Measurements from ENCODE around the gene AIG1. TPM values are rescaled to one million over a fixed set of nuclear protein-coding genes. Genes with fewer than 3 reads are reported as not detected.

AIG1 gene
- total and polyA plus RNA-seq, 2 of the 13 experiments (the other 11 are each of a cell fraction or from before 2014, with no cell fraction given): 115 to 197 TPM

DNA sequence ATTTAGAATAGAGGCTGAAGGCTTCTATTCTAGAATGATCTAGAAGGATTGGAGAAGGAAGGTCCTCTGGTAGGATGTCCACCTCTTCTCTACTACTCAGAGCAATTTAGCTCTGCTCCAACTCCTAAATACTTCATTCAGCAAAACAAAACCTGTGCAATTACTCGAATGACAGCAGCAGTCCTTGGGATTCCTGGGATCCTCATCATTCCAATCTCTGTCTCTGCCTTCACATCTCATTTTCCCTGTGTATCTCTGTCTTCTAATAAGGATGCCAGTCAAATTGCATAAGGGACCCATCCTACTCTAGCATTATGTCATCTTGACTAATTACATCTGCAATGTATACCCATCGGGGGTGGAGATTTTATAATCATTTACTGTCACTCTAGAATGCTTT, 5.5 kb upstream of the AIG1 start:
- Histone ChIP-seq H4K20me1 (ENCODE audit: insufficient read depth, low read length) (no peaks in the 10 kb centered on the region), H3K4me1 (ENCODE audit: insufficient read depth, low read length) (peaks cover 17% of the 10 kb centered on the region), H3K9ac (ENCODE audit: insufficient read depth, low read depth, low read length) (no peak overlapping the region), H3K27me3 (ENCODE audit: control insufficient read depth in 1 of 2, insufficient read depth in 2 of 2, low read length in 2 of 2) (no peaks in the 10 kb centered on the region), H3K36me3 (replicated peaks in 1 of 2; ENCODE audit: control insufficient read depth in 1 of 2, insufficient read depth in 2 of 2, low read length in 2 of 2) (peaks cover 1 to 10% of the 10 kb centered on the region in 2 experiments; a peak in 2 of 5 replicates), H3K4me2 (ENCODE audit: low read depth, low read length) (no peak overlapping the region), H3K4me3 (replicated peaks in 1 of 3; ENCODE audit: insufficient read depth in 1 of 3, low read depth in 2 of 3, low read length in 3 of 3) (no peak overlapping the region), H2AFZ (ENCODE audit: low read length) (no peak overlapping the region), H3K79me2 (ENCODE audit: insufficient read depth, low read length) (peaks cover 8% of the 10 kb centered on the region), H3K9me3 (ENCODE audit: low read length) (no peaks in the 10 kb centered on the region), H3K27ac (ENCODE audit: extremely low read length, insufficient read depth, low read length) (no peak overlapping the region)
- intact Hi-C loops (cut with micrococcal nuclease; ENCODE audit: unreplicated experiment) (no loop called here), in situ Hi-C loops (cut with HindIII; ENCODE audit: extremely low pct_ligation_motif_present, low pct_unique_long_range_greater_than_20kb) (loop anchor here (10.0 kb wide), 1 partner anchor 360 kb away; no protein-coding TSS in a partner anchor)
- ChIA-PET CTCF (ENCODE audit: low intra/inter-chr PET ratio, low total read pairs) (no interaction called here), POLR2A (no interaction called here)
- no peak for FAIRE-seq
- DNase-seq (ENCODE audit: low spot score): no peak
- BruUV-seq (replicated peaks): no TSS peak
- TF ChIP-seq MXI1 (IDR thresholded peaks at IDR 0.05; ENCODE audit: borderline replicate concordance, low read depth, low read length) (no peak), ZFP41 (CRISPR knock-in tag; IDR thresholded peaks at IDR 0.05; ENCODE audit: borderline replicate concordance) (no peak), NFYC (CRISPR knock-in tag; IDR thresholded peaks at IDR 0.05) (no peak), RNF2 (conservative IDR thresholded peaks at IDR 0.05; ENCODE audit: low read depth) (no peak), MYNN (CRISPR knock-in tag; IDR thresholded peaks at IDR 0.05; ENCODE audit: low read depth) (no peak), ZNF382 (CRISPR knock-in tag; IDR thresholded peaks at IDR 0.05; ENCODE audit: borderline replicate concordance) (no peak), GPN1 (CRISPR knock-in tag; IDR thresholded peaks at IDR 0.05; ENCODE audit: borderline replicate concordance) (no peak), SRSF4 (IDR thresholded peaks at IDR 0.05; ENCODE audit: low read depth, low read length, poor library complexity, severe bottlenecking) (no peak)
- TF ChIP-seq, protein P1, sequence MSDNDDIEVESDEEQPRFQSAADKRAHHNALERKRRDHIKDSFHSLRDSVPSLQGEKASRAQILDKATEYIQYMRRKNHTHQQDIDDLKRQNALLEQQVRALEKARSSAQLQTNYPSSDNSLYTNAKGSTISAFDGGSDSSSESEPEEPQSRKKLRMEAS (IDR thresholded peaks at IDR 0.05): no peak
- TF ChIP-seq, protein P2, sequence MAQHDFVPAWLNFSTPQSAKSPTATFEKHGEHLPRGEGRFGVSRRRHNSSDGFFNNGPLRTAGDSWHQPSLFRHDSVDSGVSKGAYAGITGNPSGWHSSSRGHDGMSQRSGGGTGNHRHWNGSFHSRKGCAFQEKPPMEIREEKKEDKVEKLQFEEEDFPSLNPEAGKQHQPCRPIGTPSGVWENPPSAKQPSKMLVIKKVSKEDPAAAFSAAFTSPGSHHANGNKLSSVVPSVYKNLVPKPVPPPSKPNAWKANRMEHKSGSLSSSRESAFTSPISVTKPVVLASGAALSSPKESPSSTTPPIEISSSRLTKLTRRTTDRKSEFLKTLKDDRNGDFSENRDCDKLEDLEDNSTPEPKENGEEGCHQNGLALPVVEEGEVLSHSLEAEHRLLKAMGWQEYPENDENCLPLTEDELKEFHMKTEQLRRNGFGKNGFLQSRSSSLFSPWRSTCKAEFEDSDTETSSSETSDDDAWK (CRISPR knock-in tag; IDR thresholded peaks at IDR 0.05): no peak
- TF ChIP-seq, protein P3, sequence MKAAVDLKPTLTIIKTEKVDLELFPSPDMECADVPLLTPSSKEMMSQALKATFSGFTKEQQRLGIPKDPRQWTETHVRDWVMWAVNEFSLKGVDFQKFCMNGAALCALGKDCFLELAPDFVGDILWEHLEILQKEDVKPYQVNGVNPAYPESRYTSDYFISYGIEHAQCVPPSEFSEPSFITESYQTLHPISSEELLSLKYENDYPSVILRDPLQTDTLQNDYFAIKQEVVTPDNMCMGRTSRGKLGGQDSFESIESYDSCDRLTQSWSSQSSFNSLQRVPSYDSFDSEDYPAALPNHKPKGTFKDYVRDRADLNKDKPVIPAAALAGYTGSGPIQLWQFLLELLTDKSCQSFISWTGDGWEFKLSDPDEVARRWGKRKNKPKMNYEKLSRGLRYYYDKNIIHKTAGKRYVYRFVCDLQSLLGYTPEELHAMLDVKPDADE (CRISPR knock-in tag; IDR thresholded peaks at IDR 0.05): no peak
- TF ChIP-seq, protein P4, sequence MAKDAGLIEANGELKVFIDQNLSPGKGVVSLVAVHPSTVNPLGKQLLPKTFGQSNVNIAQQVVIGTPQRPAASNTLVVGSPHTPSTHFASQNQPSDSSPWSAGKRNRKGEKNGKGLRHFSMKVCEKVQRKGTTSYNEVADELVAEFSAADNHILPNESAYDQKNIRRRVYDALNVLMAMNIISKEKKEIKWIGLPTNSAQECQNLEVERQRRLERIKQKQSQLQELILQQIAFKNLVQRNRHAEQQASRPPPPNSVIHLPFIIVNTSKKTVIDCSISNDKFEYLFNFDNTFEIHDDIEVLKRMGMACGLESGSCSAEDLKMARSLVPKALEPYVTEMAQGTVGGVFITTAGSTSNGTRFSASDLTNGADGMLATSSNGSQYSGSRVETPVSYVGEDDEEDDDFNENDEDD (CRISPR knock-in tag; IDR thresholded peaks at IDR 0.05; ENCODE audit: borderline replicate concordance): no peak
- ATAC-seq: no peak
- WGBS (ENCODE audit: low lambda C conversion rate): 94% methylated on average over 2 of the region's 2 CpGs

Measured in HepG2 (cell line).